Natural killer cell (primary cell): ENCODE results near the gene ZMYM2. TPM values are rescaled to one million over a fixed set of nuclear protein-coding genes. Genes with fewer than 3 reads are reported as not detected.

Experiments used
- ATAC-seq, 3 donors: fragments of 150-1000 bp in 2 of 3; fragments of 200-7000 bp in 1 of 3; cut with Tn5 transposase; 1 replicate in 1 of 3; 2 replicates in 2 of 3; pipeline ENCODE4 v1.10.0; 2021; ENCODE audit warnings: mild to moderate bottlenecking in 2 of 3, moderate library complexity in 2 of 3
- DNase-seq, 2 donors: peaks; one replicate each; pipeline versions ENCODE4 v3.0.0 to v3.0.0-alpha.2; 2013 to 2021; ENCODE audit warnings: mixed read lengths in 1 of 2
- H3K27ac ChIP-seq: one replicate; pipeline ENCODE4 v1.5.1; 2013; ENCODE audit warnings: mild to moderate bottlenecking, low read length
- H3K27me3 ChIP-seq: one replicate; pipeline ENCODE4 v1.6.1; 2013; ENCODE audit warnings: low read length; ENCODE audit not compliant: control insufficient read depth, insufficient read depth
- H3K36me3 ChIP-seq: one replicate; pipeline ENCODE4 v1.6.1; 2013; ENCODE audit warnings: low read length; ENCODE audit not compliant: control insufficient read depth, insufficient read depth
- H3K4me1 ChIP-seq: one replicate; pipeline ENCODE4 v1.6.1; 2013; ENCODE audit warnings: low read length; ENCODE audit not compliant: control insufficient read depth, insufficient read depth
- H3K4me3 ChIP-seq: one replicate; pipeline ENCODE4 v1.5.1; 2013; ENCODE audit warnings: low read length
- H3K9me3 ChIP-seq: one replicate; pipeline ENCODE4 v1.6.1; 2013; ENCODE audit warnings: low read length; ENCODE audit not compliant: control insufficient read depth, insufficient read depth
- H3K27ac Mint-ChIP-seq, 2 donors: one replicate each; pipeline ENCODE4 v1.8.0; 2022; ENCODE audit warnings: mild to moderate bottlenecking in 2 of 2, mixed read lengths in 2 of 2, moderate library complexity in 1 of 2
- H3K27me3 Mint-ChIP-seq, 2 donors: one replicate each; pipeline ENCODE4 v1.8.0; 2022; ENCODE audit warnings: low read depth in 2 of 2, mixed read lengths in 2 of 2
- H3K36me3 Mint-ChIP-seq: one replicate; pipeline ENCODE4 v1.8.0; 2022; ENCODE audit warnings: mixed read lengths
- H3K4me1 Mint-ChIP-seq, 2 donors: one replicate each; pipeline ENCODE4 v1.8.0; 2022; ENCODE audit warnings: mixed read lengths in 2 of 2
- H3K4me3 Mint-ChIP-seq: one replicate; pipeline ENCODE4 v1.8.0; 2022; ENCODE audit warnings: mild to moderate bottlenecking, moderate library complexity, mixed read lengths
- H3K9me3 Mint-ChIP-seq, 2 donors: one replicate each; pipeline ENCODE4 v1.8.0; 2022; ENCODE audit warnings: mixed read lengths in 2 of 2
- CTCF ChIP-seq: fragments of 200-600 bp; IDR thresholded peaks from one replicate; pipeline ENCODE4 v1.8.0; 2022; ENCODE audit warnings: antibody characterized with exemption
- WGBS: methylation state at CpG from one replicate; pipeline ENCODE4 v1.1.7; 2013; ENCODE audit warnings: missing lambda C conversion rate; ENCODE audit not compliant: insufficient coverage; 5-methylcytosine and 5-hydroxymethylcytosine counted together
- intact Hi-C: fragments of 100-400 bp; cut with micrococcal nuclease; formaldehyde crosslinking; loops from one replicate; pipeline ENCODE4 v1.14.2; 2022
- total RNA-seq, 4 donors: library from RNA; stranded (reverse); fragments of 120-200 nt in 1 of 4; gene quantifications; one replicate each; pipeline versions ENCODE4 v1.2.3 to v1.2.4, GENCODE V29; 2013 to 2022

The ZMYM2 gene
- total RNA-seq, 3 donors from 2014 or later (not counting 1 experiment from before 2014, with no cell fraction given) = 82.1 to 101 (median 87.0) TPM

- ATAC-seq (no peak), DNase-seq (no peak)
- Mint-ChIP-seq H3K4me3 (no peak overlapping the region), H3K4me1 (peaks cover 34 to 44% of the 10 kb centered on the region in 2 donors), H3K36me3 (peaks cover 52% of the 10 kb centered on the region), H3K27ac (no peak overlapping the region), H3K27me3 (no peaks in the 10 kb centered on the region), H3K9me3 (peaks cover 8 to 17% of the 10 kb centered on the region in 2 donors)
- Histone ChIP-seq H3K4me3 (no peak overlapping the region), H3K27me3 (no peaks in the 10 kb centered on the region), H3K4me1 (no peaks in the 10 kb centered on the region), H3K27ac (no peak overlapping the region), H3K9me3 (no peaks in the 10 kb centered on the region), H3K36me3 (peaks cover 23% of the 10 kb centered on the region)
- 100% methylated on average over 2 of the region's 3 CpGs for WGBS
- no peak for TF ChIP-seq CTCF
- intact Hi-C loops = no loop called here
Observed at GRCh38 chr13:20016649-20017364, 58.3 kb downstream of the ZMYM2 start.

DNA sequence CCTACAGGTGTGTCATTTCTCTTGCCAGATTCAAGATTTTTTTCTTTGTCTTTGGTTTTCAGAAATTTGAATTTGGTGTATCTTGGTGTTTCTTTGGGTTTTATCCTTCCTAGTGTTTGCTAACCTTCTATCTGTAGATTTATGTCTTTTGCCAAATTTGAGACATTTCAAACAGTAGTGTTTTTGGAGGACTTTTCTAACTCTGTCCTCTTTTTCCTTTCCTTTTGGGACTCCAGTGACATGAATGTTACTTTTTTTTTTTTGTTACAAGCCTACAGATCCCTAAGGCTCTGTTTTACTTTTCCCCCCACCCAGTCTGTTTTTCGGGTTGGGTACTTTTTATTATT, 58.8 kb downstream of the ZMYM2 start:
- Histone ChIP-seq H3K4me3 (no peak overlapping the region), H3K4me1 (no peaks in the 10 kb centered on the region), H3K27ac (no peak overlapping the region), H3K27me3 (no peaks in the 10 kb centered on the region), H3K36me3 (peaks cover 27% of the 10 kb centered on the region), H3K9me3 (no peaks in the 10 kb centered on the region)
- intact Hi-C loops = no loop called here
- H3K4me1 Mint-ChIP-seq = peaks cover 34 to 44% of the 10 kb centered on the region in 2 donors
- peaks cover 8 to 17% of the 10 kb centered on the region in 2 donors for H3K9me3 Mint-ChIP-seq
- no peak overlapping the region for H3K4me3 Mint-ChIP-seq
- H3K36me3 Mint-ChIP-seq = peaks cover 57% of the 10 kb centered on the region
- WGBS = 100% methylated on average over 1 of the region's 1 CpG
- TF ChIP-seq CTCF = no peak
- no peaks in the 10 kb centered on the region for H3K27me3 Mint-ChIP-seq
- ATAC-seq = no peak
- DNase-seq = no peak
- H3K27ac Mint-ChIP-seq = no peak overlapping the region

DNA sequence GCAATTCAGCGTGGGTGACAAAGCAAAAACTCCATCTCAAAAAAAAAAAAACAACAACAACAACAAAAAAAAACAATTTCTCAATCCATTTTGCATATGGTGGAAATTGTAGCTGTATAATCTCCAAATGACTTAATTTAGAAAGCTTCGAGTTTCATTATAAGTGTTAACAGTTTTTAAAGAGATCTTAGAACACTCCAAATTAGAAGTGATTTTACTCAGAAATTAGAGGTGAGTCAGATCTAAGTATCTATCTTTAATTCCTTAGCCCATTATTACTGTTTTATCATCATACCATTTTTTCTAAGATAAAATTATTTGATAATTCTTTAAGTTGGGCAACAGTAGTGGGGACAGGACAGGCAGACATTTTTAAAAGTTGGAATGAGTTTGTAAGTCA, 60.5 kb downstream of the ZMYM2 start:
- Histone ChIP-seq H3K9me3 (no peaks in the 10 kb centered on the region), H3K4me1 (no peaks in the 10 kb centered on the region), H3K36me3 (peaks cover 34% of the 10 kb centered on the region), H3K4me3 (no peak overlapping the region), H3K27ac (no peak overlapping the region), H3K27me3 (no peaks in the 10 kb centered on the region)
- H3K9me3 Mint-ChIP-seq = peaks cover 8 to 17% of the 10 kb centered on the region in 2 donors
- ATAC-seq (no peak), DNase-seq (no peak)
- TF ChIP-seq CTCF = no peak
- H3K27me3 Mint-ChIP-seq = no peaks in the 10 kb centered on the region
- intact Hi-C loops = no loop called here
- H3K4me1 Mint-ChIP-seq = peaks cover 23 to 27% of the 10 kb centered on the region in 2 donors
- peaks cover 58% of the 10 kb centered on the region for H3K36me3 Mint-ChIP-seq
- H3K27ac Mint-ChIP-seq = peak overlapping the region in 1 of 2 donors; percentile 56
- WGBS = no CpG with 5 or more reads among the region's 2 CpGs
- no peak overlapping the region for H3K4me3 Mint-ChIP-seq

- Mint-ChIP-seq H3K4me1 (peaks cover 4% of the 10 kb centered on the region in 2 donors), H3K27me3 (no peaks in the 10 kb centered on the region), H3K9me3 (no peaks in the 10 kb centered on the region), H3K27ac (no peak overlapping the region), H3K4me3 (no peak overlapping the region), H3K36me3 (peaks cover 35% of the 10 kb centered on the region)
- Histone ChIP-seq H3K9me3 (no peaks in the 10 kb centered on the region), H3K27ac (no peak overlapping the region), H3K36me3 (peaks cover 38% of the 10 kb centered on the region), H3K27me3 (no peaks in the 10 kb centered on the region), H3K4me3 (no peak overlapping the region), H3K4me1 (no peaks in the 10 kb centered on the region)
- no peak for TF ChIP-seq CTCF
- no peak for ATAC-seq
- WGBS = no CpG with 5 or more reads among the region's 2 CpGs
- intact Hi-C loops = no loop called here
- no peak for DNase-seq
Observed at GRCh38 chr13:20024702-20025101, 66.2 kb downstream of the ZMYM2 start.
